GM21825 (cell line): ENCODE results near the gene ECT2L.

Experiments
- ATAC-seq: cut with Tn5 transposase; IDR thresholded peaks from one replicate; pipeline ENCODE4 v1.9.1; 2021; ENCODE audit warnings: mild to moderate bottlenecking, moderate library complexity; ENCODE audit not compliant: unreplicated experiment

Gene ECT2L

GRCh38 chr6:138805016-138805765 lies 9.3 kb downstream of the ECT2L start:
- no peak for ATAC-seq

GRCh38 chr6:138806889-138807288 lies 11.0 kb downstream of the ECT2L start:
- no peak for ATAC-seq

- ATAC-seq = no peak
These were observed 13.8 kb downstream of the ECT2L start for GRCh38 chr6:138809677-138810076.

GRCh38 chr6:138811866-138812265 lies 16.0 kb downstream of the ECT2L start:
- no peak for ATAC-seq

- no peak for ATAC-seq
These were observed 18.4 kb downstream of the ECT2L start for GRCh38 chr6:138814179-138814834.

- ATAC-seq = no peak
These were observed 19.3 kb downstream of the ECT2L start for GRCh38 chr6:138815221-138815620.

GRCh38 chr6:138815797-138816528 lies 20.1 kb downstream of the ECT2L start:
- ATAC-seq = peak; percentile 59

GRCh38 chr6:138817799-138818198 lies 21.9 kb downstream of the ECT2L start:
- ATAC-seq = no peak

GRCh38 chr6:138818496-138819194 lies 22.8 kb downstream of the ECT2L start:
- peak; percentile 74 for ATAC-seq

- ATAC-seq = no peak
These were observed 25.6 kb downstream of the ECT2L start for GRCh38 chr6:138821519-138821918.

- no peak for ATAC-seq
These were observed 28.7 kb downstream of the ECT2L start for GRCh38 chr6:138824482-138825144.

GRCh38 chr6:138830248-138830647 lies 34.4 kb downstream of the ECT2L start:
- ATAC-seq = no peak

GRCh38 chr6:138832182-138832581 lies 36.3 kb downstream of the ECT2L start:
- no peak for ATAC-seq

GRCh38 chr6:138833816-138834539 lies 38.1 kb downstream of the ECT2L start:
- ATAC-seq = no peak

- no peak for ATAC-seq
These were observed 41.4 kb downstream of the ECT2L start for GRCh38 chr6:138837246-138837645.

- no peak for ATAC-seq
These were observed 48.3 kb downstream of the ECT2L start for GRCh38 chr6:138844192-138844591.

GRCh38 chr6:138847884-138848283 lies 52.0 kb downstream of the ECT2L start:
- no peak for ATAC-seq

- no peak for ATAC-seq
These were observed 52.6 kb downstream of the ECT2L start for GRCh38 chr6:138848461-138848860.

GRCh38 chr6:138849791-138850190 lies 53.9 kb downstream of the ECT2L start:
- ATAC-seq = no peak

- ATAC-seq = no peak
These were observed 60.8 kb downstream of the ECT2L start for GRCh38 chr6:138856654-138857053.
